Pons (tissue), 1 donor: ENCODE data around the gene CWH43.
"Not testable (repeated sequence)": the region's sequence is repeated elsewhere in the genome, so short reads cannot be mapped to it uniquely, and the experiment has no call there.

Source experiments
- DNase-seq: peaks from one replicate; pipeline ENCODE4 v3.0.0-alpha.2; 2016; ENCODE audit warnings: low spot score

CWH43 gene

GRCh38 chr4:48985976-48986653 lies at the start of gene CWH43:
Gene CWH43, plus strand, starts transcription at chr4:48986275. Its CDS starts 155 bp downstream, at chr4:48986430.
- DNase-seq = no peak

- DNase-seq = no peak
Measured at GRCh38 chr4:48937033-48937432, 49.0 kb upstream of the CWH43 start.

- no peak for DNase-seq
Measured at GRCh38 chr4:48938831-48939230, 47.2 kb upstream of the CWH43 start.

GRCh38 chr4:48939785-48940184 lies 46.3 kb upstream of the CWH43 start:
- DNase-seq = no peak

- DNase-seq = no peak
Measured at GRCh38 chr4:48943387-48943786, 42.7 kb upstream of the CWH43 start.

GRCh38 chr4:48944252-48944651 lies 41.8 kb upstream of the CWH43 start:
- no peak for DNase-seq

GRCh38 chr4:48944756-48945241 lies 41.3 kb upstream of the CWH43 start:
- no peak for DNase-seq

GRCh38 chr4:48945981-48946380 lies 40.1 kb upstream of the CWH43 start:
- DNase-seq = no peak

GRCh38 chr4:48947731-48948130 lies 38.3 kb upstream of the CWH43 start:
- DNase-seq = no peak

- no peak for DNase-seq
Measured at GRCh38 chr4:48949086-48949485, 37.0 kb upstream of the CWH43 start.

- no peak for DNase-seq
Measured at GRCh38 chr4:48949518-48950219, 36.4 kb upstream of the CWH43 start.

GRCh38 chr4:48954314-48954713 lies 31.8 kb upstream of the CWH43 start:
- no peak for DNase-seq

- DNase-seq = not testable (repeated sequence)
Measured at GRCh38 chr4:48957366-48957765, 28.7 kb upstream of the CWH43 start.

GRCh38 chr4:48958582-48958981 lies 27.5 kb upstream of the CWH43 start:
- no peak for DNase-seq

- no peak for DNase-seq
Measured at GRCh38 chr4:48960988-48961635, 25.0 kb upstream of the CWH43 start.

GRCh38 chr4:48962636-48963035 lies 23.4 kb upstream of the CWH43 start:
- no peak for DNase-seq

GRCh38 chr4:48963042-48963679 lies 22.9 kb upstream of the CWH43 start:
- DNase-seq = peak; percentile 90

GRCh38 chr4:48967101-48967500 lies 19.0 kb upstream of the CWH43 start:
- DNase-seq = no peak

GRCh38 chr4:48967631-48968030 lies 18.4 kb upstream of the CWH43 start:
- no peak for DNase-seq

GRCh38 chr4:48968814-48969213 lies 17.3 kb upstream of the CWH43 start:
- DNase-seq = no peak

- DNase-seq = no peak
Measured at GRCh38 chr4:48970471-48970921, 15.6 kb upstream of the CWH43 start.

GRCh38 chr4:48974979-48975640 lies 11.0 kb upstream of the CWH43 start:
- peak; percentile 80 for DNase-seq
